HCT116 (cell line): ENCODE data around the gene ELF5. TPM values are rescaled to one million over a fixed set of nuclear protein-coding genes. Genes with fewer than 3 reads are reported as not detected.

ENCODE experiments used
- ATAC-seq: fragments of 200-7000 bp; cut with Tn5 transposase; 2 replicates; pipeline ENCODE4 v1.9.1; 2020; ENCODE audit warnings: mild to moderate bottlenecking, moderate library complexity
- BruUV-seq: library from RNA; stranded (reverse); fragments of 400-500 nt; replicated peaks from 2 replicates; lab custom pipeline; 2021; lab: Mats Ljungman, UMichigan
- CTCF ChIA-PET: fragments of 300-600 bp; sonication (Branson Sonifier 250); formaldehyde crosslinking; loops from one replicate; lab custom pipeline; 2021; ENCODE audit warnings: antibody characterized with exemption; lab: Charles Lee
- POLR2A ChIA-PET: fragments of 300-600, 350-600 bp; sonication (Branson Sonifier 250); formaldehyde crosslinking; loops from one replicate; lab custom pipeline; 2021; ENCODE audit warnings: antibody characterized with exemption; lab: Charles Lee
- RAD21 ChIA-PET, 2 experiments: fragments of 300-600 bp; sonication (Branson Sonifier 250); formaldehyde crosslinking; loops; one replicate each; lab custom pipeline; 2023; ENCODE audit warnings: low total read pairs in 2 of 2; ENCODE audit not compliant: uncharacterized antibody in 2 of 2, unreplicated experiment in 2 of 2, low non-redundant PET in 1 of 2; lab: Charles Lee
- DNase-seq: peaks from one replicate; pipeline ENCODE4 v3.0.0-alpha.2; 2010; ENCODE audit warnings: low read depth, low spot score
- H2AFZ ChIP-seq: fragments of 200-600 bp; shearing (Covaris generic), sonication (generic); 2 replicates; pipeline ENCODE4 v1.6.1; 2017; ENCODE audit warnings: low read depth, mixed run types, mixed read lengths, antibody characterized with exemption, low read length; ENCODE audit not compliant: poor library complexity, severe bottlenecking
- H3K27ac ChIP-seq: 2 replicates; pipeline ENCODE4 v1.5.1; 2012; ENCODE audit warnings: low read depth, low read length
- H3K27me3 ChIP-seq: fragments of 200-600 bp; sonication (generic); 2 replicates; pipeline ENCODE4 v1.6.1; 2016; ENCODE audit warnings: mixed run types, low read length, mixed read lengths; ENCODE audit not compliant: insufficient read depth
- H3K36me3 ChIP-seq, 2 experiments: fragments of 200-500 bp in 1 of 2; fragments of 200-600 bp in 1 of 2; sonication (Bioruptor generic) in 1 of 2; sonication (generic) in 1 of 2; 2 replicates each; pipeline versions ENCODE4 v1.5.1 to v1.6.1; 2014 to 2016; ENCODE audit warnings: low read length in 2 of 2, inconsistent platforms in 1 of 2, mixed read lengths in 1 of 2, mixed run types in 1 of 2; ENCODE audit not compliant: insufficient read depth in 2 of 2, control insufficient read depth in 1 of 2
- H3K4me1 ChIP-seq, 2 experiments: fragments of 200-600 bp in 1 of 2; sonication (generic) in 1 of 2; 2 replicates each; pipeline versions ENCODE4 v1.5.1 to v1.6.1; 2012 to 2017; ENCODE audit warnings: low read length in 2 of 2, inconsistent platforms in 1 of 2, mild to moderate bottlenecking in 1 of 2, mixed read lengths in 1 of 2, mixed run types in 1 of 2, moderate library complexity in 1 of 2; ENCODE audit not compliant: insufficient read depth in 2 of 2, control insufficient read depth in 1 of 2
- H3K4me2 ChIP-seq: fragments of 200-600 bp; sonication (generic); 2 replicates; pipeline ENCODE4 v1.6.1; 2017; ENCODE audit warnings: mixed run types, low read length, mixed read lengths
- H3K4me3 ChIP-seq, 2 experiments: fragments of 200-600 bp in 1 of 2; sonication (generic) in 1 of 2; replicated peaks in 1 of 2; 2 replicates each; pipeline ENCODE4 v1.5.1; 2011 to 2016; ENCODE audit warnings: low read length in 2 of 2, control low read depth in 1 of 2, low read depth in 1 of 2, mild to moderate bottlenecking in 1 of 2, mixed read lengths in 1 of 2, mixed run types in 1 of 2
- H3K79me2 ChIP-seq: fragments of 200-600 bp; sonication (generic); 2 replicates; pipeline ENCODE4 v1.6.1; 2017; ENCODE audit warnings: mild to moderate bottlenecking, mixed run types, low read length, moderate library complexity, mixed read lengths; ENCODE audit not compliant: insufficient read depth
- H3K9ac ChIP-seq: fragments of 200-600 bp; sonication (generic); 2 replicates; pipeline ENCODE4 v1.6.1; 2016; ENCODE audit warnings: low read length, mixed read lengths
- H3K9me2 ChIP-seq: fragments of 200-600 bp; sonication (generic), shearing (Covaris generic); 2 replicates; pipeline ENCODE4 v1.6.1; 2017; ENCODE audit warnings: mixed run types, mild to moderate bottlenecking, moderate library complexity; ENCODE audit not compliant: insufficient read depth
- H3K9me3 ChIP-seq, 2 experiments: fragments of 200-500 bp in 1 of 2; fragments of 200-600 bp in 1 of 2; sonication (Bioruptor generic) in 1 of 2; sonication (generic) in 1 of 2; 2 replicates each; pipeline ENCODE4 v1.6.1; 2014 to 2017; ENCODE audit warnings: low read length in 2 of 2, mixed read lengths in 2 of 2, inconsistent platforms in 1 of 2, low read depth in 1 of 2, mild to moderate bottlenecking in 1 of 2, mixed run types in 1 of 2, moderate library complexity in 1 of 2; ENCODE audit not compliant: control insufficient read depth in 1 of 2, insufficient read depth in 1 of 2
- H4K20me1 ChIP-seq: fragments of 200-600 bp; sonication (generic), shearing (Covaris generic); 2 replicates; pipeline ENCODE4 v1.6.1; 2017; ENCODE audit warnings: mixed run types, mild to moderate bottlenecking, moderate library complexity; ENCODE audit not compliant: insufficient read depth
- CBX3 ChIP-seq: IDR thresholded peaks from 2 replicates; pipeline ENCODE4 v1.6.1; 2012; ENCODE audit warnings: low read depth
- EGR1 ChIP-seq: IDR thresholded peaks from 2 replicates; pipeline ENCODE4 v1.6.1; 2012; ENCODE audit warnings: low read depth
- ELF1 ChIP-seq: IDR thresholded peaks from 2 replicates; pipeline ENCODE4 v1.6.1; 2012; ENCODE audit warnings: low read depth, borderline replicate concordance
- EZH2 ChIP-seq: fragments of 200-600 bp; sonication (generic); IDR thresholded peaks from 2 replicates; pipeline ENCODE4 v1.6.1; 2017; ENCODE audit warnings: antibody characterized with exemption, mixed run types
- FOSL1 ChIP-seq: IDR thresholded peaks from 2 replicates; pipeline ENCODE4 v1.6.1; 2012; ENCODE audit warnings: low read depth
- JUND ChIP-seq: IDR thresholded peaks from 2 replicates; pipeline ENCODE4 v1.6.1; 2012
- POLR2AphosphoS5 ChIP-seq: IDR thresholded peaks from 2 replicates; pipeline ENCODE4 v1.6.1; 2011; ENCODE audit warnings: mild to moderate bottlenecking, low read depth, low read length, moderate library complexity
- RAD21 ChIP-seq: IDR thresholded peaks from 2 replicates; pipeline ENCODE4 v1.6.1; 2012; ENCODE audit warnings: low read depth, mild to moderate bottlenecking
- SIN3A ChIP-seq: IDR thresholded peaks from 2 replicates; pipeline ENCODE4 v1.6.1; 2012; ENCODE audit warnings: low read depth
- SP1 ChIP-seq: IDR thresholded peaks from 2 replicates; pipeline ENCODE4 v1.6.1; 2012; ENCODE audit warnings: low read depth
- intact Hi-C: fragments of 100-400 bp; cut with micrococcal nuclease; formaldehyde crosslinking; loops from 2 replicates; pipeline ENCODE4 v1.10.0; 2022
- total RNA-seq: library from RNA; stranded (reverse); gene quantifications from one replicate; pipeline ENCODE4 v1.2.1, GENCODE V29; 2021; ENCODE audit not compliant: unreplicated experiment
- TF ChIP-seq, protein P1 (sequence below): IDR thresholded peaks from 2 replicates; pipeline ENCODE4 v1.6.1; 2012
- TF ChIP-seq, protein P2 (sequence below): IDR thresholded peaks from 2 replicates; pipeline ENCODE4 v1.6.1; 2012
- TF ChIP-seq, protein P3 (sequence below): IDR thresholded peaks from 2 replicates; pipeline ENCODE4 v1.6.1; 2012; ENCODE audit warnings: low read depth
- TF ChIP-seq, protein P4 (sequence below), 3 experiments: fragments of 200-600 bp in 1 of 3; sonication (generic) in 1 of 3; IDR thresholded peaks in 2 of 3; conservative IDR thresholded peaks in 1 of 3; 2 replicates each; pipeline ENCODE4 v1.5.1; 2012 to 2017; ENCODE audit warnings: low read depth in 2 of 3, low read length in 2 of 3, antibody characterized with exemption in 1 of 3, borderline replicate concordance in 1 of 3, control low read depth in 1 of 3, mild to moderate bottlenecking in 1 of 3, mixed read lengths in 1 of 3, mixed run types in 1 of 3, moderate library complexity in 1 of 3; ENCODE audit not compliant: insufficient read depth in 1 of 3

ELF5 gene
- total RNA-seq, 1 experiment from 2014 or later, result 0.32 TPM

DNA sequence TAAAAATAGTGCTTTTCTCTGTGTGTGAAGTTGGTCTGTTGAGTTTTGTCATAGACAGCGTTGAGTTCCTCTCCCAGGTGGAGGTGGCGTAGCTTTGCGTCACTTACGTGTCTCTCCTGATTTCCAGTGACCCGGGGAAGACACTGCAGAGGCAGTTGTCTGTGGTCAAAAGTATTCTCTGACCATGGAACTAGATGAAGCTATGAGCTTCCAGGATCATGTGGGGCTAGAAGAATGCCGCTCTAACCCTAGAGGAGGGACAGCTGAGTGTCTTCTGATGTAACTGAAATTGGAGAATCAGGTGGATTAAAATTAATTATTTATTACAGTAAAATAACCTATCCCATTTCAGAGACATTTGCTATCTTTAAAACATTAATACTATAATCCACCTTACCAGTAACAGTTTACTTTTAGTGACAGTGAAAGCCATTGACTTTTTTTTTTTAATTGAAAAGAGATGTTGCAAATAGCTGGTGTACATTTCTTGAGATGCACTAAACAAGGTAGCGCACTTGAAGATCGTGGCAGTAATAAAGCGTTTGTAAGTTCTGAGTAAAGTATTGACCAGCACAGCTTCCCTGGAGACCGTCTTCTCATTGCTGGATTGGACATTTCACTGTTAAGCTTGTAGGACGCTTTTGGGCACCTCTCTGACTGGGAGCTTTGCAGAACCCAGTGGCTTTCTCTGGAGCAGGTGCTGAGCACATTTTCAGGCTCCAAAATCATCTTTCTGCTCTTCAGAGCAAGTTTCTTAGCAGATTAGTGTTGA is 65.2 kb downstream of the ELF5 start:
- no peaks in the 10 kb centered on the region for H4K20me1 ChIP-seq
- no peak for DNase-seq
- intact Hi-C loops, result no loop called here
- no peaks in the 10 kb centered on the region for H3K4me1 ChIP-seq
- RAD21 ChIA-PET, result no interaction called here
- H3K9me3 ChIP-seq, result no peaks in the 10 kb centered on the region
- H3K27me3 ChIP-seq, result no peaks in the 10 kb centered on the region
- H3K36me3 ChIP-seq, result peaks cover 0 to 21% of the 10 kb centered on the region in 2 experiments; a peak in 3 of 4 replicates
- H2AFZ ChIP-seq, result no peak overlapping the region
- H3K27ac ChIP-seq, result no peak overlapping the region
- H3K4me2 ChIP-seq, result no peak overlapping the region
- CTCF ChIA-PET, result interaction anchor here (1.7 kb wide), 1 partner anchor 20 kb away, joined by 4 read pairs; no protein-coding TSS in a partner anchor
- TF ChIP-seq, protein P1, sequence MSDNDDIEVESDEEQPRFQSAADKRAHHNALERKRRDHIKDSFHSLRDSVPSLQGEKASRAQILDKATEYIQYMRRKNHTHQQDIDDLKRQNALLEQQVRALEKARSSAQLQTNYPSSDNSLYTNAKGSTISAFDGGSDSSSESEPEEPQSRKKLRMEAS, result no peak
- TF ChIP-seq JUND (no peak), ELF1 (no peak), CBX3 (no peak), RAD21 (no peak), SIN3A (no peak), SP1 (no peak), POLR2AphosphoS5 (no peak), FOSL1 (no peak), EGR1 (no peak), EZH2 (no peak)
- TF ChIP-seq, protein P2, sequence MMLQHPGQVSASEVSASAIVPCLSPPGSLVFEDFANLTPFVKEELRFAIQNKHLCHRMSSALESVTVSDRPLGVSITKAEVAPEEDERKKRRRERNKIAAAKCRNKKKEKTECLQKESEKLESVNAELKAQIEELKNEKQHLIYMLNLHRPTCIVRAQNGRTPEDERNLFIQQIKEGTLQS, result no peak
- TF ChIP-seq, protein P3, sequence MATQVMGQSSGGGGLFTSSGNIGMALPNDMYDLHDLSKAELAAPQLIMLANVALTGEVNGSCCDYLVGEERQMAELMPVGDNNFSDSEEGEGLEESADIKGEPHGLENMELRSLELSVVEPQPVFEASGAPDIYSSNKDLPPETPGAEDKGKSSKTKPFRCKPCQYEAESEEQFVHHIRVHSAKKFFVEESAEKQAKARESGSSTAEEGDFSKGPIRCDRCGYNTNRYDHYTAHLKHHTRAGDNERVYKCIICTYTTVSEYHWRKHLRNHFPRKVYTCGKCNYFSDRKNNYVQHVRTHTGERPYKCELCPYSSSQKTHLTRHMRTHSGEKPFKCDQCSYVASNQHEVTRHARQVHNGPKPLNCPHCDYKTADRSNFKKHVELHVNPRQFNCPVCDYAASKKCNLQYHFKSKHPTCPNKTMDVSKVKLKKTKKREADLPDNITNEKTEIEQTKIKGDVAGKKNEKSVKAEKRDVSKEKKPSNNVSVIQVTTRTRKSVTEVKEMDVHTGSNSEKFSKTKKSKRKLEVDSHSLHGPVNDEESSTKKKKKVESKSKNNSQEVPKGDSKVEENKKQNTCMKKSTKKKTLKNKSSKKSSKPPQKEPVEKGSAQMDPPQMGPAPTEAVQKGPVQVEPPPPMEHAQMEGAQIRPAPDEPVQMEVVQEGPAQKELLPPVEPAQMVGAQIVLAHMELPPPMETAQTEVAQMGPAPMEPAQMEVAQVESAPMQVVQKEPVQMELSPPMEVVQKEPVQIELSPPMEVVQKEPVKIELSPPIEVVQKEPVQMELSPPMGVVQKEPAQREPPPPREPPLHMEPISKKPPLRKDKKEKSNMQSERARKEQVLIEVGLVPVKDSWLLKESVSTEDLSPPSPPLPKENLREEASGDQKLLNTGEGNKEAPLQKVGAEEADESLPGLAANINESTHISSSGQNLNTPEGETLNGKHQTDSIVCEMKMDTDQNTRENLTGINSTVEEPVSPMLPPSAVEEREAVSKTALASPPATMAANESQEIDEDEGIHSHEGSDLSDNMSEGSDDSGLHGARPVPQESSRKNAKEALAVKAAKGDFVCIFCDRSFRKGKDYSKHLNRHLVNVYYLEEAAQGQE, result no peak
- TF ChIP-seq, protein P4, sequence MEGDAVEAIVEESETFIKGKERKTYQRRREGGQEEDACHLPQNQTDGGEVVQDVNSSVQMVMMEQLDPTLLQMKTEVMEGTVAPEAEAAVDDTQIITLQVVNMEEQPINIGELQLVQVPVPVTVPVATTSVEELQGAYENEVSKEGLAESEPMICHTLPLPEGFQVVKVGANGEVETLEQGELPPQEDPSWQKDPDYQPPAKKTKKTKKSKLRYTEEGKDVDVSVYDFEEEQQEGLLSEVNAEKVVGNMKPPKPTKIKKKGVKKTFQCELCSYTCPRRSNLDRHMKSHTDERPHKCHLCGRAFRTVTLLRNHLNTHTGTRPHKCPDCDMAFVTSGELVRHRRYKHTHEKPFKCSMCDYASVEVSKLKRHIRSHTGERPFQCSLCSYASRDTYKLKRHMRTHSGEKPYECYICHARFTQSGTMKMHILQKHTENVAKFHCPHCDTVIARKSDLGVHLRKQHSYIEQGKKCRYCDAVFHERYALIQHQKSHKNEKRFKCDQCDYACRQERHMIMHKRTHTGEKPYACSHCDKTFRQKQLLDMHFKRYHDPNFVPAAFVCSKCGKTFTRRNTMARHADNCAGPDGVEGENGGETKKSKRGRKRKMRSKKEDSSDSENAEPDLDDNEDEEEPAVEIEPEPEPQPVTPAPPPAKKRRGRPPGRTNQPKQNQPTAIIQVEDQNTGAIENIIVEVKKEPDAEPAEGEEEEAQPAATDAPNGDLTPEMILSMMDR (IDR thresholded peaks at IDR 0.05 in 2 of 3, conservative IDR thresholded peaks at IDR 0.05 in 1 of 3; ENCODE audit: borderline replicate concordance in 1 of 3, insufficient read depth in 1 of 3, low read depth in 2 of 3, low read length in 2 of 3), result no peak
- POLR2A ChIA-PET, result no interaction called here
- H3K4me3 ChIP-seq, result no peak overlapping the region
- no peaks in the 10 kb centered on the region for H3K9me2 ChIP-seq
- no peak for ATAC-seq
- BruUV-seq, result no TSS peak
- peaks cover 5% of the 10 kb centered on the region; the same call in 1 of the 2 replicates for H3K79me2 ChIP-seq
- H3K9ac ChIP-seq, result no peak overlapping the region
